HCT116 (cell line): ENCODE data around the gene TIMM44. TPM values are rescaled to one million over a fixed set of nuclear protein-coding genes. Genes with fewer than 3 reads are reported as not detected.

Source experiments
- ATAC-seq: fragments of 200-7000 bp; cut with Tn5 transposase; 2 replicates; pipeline ENCODE4 v1.9.1; 2020; ENCODE audit warnings: mild to moderate bottlenecking, moderate library complexity
- BruUV-seq: library from RNA; stranded (reverse); fragments of 400-500 nt; replicated peaks from 2 replicates; lab custom pipeline; 2021; lab: Mats Ljungman, UMichigan
- CTCF ChIA-PET: fragments of 300-600 bp; sonication (Branson Sonifier 250); formaldehyde crosslinking; loops from one replicate; lab custom pipeline; 2021; ENCODE audit warnings: antibody characterized with exemption; lab: Charles Lee
- POLR2A ChIA-PET: fragments of 300-600, 350-600 bp; sonication (Branson Sonifier 250); formaldehyde crosslinking; loops from one replicate; lab custom pipeline; 2021; ENCODE audit warnings: antibody characterized with exemption; lab: Charles Lee
- RAD21 ChIA-PET, 2 experiments: fragments of 300-600 bp; sonication (Branson Sonifier 250); formaldehyde crosslinking; loops; one replicate each; lab custom pipeline; 2023; ENCODE audit warnings: low total read pairs in 2 of 2; ENCODE audit not compliant: uncharacterized antibody in 2 of 2, unreplicated experiment in 2 of 2, low non-redundant PET in 1 of 2; lab: Charles Lee
- DNase-seq: peaks from one replicate; pipeline ENCODE4 v3.0.0-alpha.2; 2010; ENCODE audit warnings: low read depth, low spot score
- H2AFZ ChIP-seq: fragments of 200-600 bp; shearing (Covaris generic), sonication (generic); 2 replicates; pipeline ENCODE4 v1.6.1; 2017; ENCODE audit warnings: low read depth, mixed run types, mixed read lengths, antibody characterized with exemption, low read length; ENCODE audit not compliant: poor library complexity, severe bottlenecking
- H3K27ac ChIP-seq: 2 replicates; pipeline ENCODE4 v1.5.1; 2012; ENCODE audit warnings: low read depth, low read length
- H3K27me3 ChIP-seq: fragments of 200-600 bp; sonication (generic); 2 replicates; pipeline ENCODE4 v1.6.1; 2016; ENCODE audit warnings: mixed run types, low read length, mixed read lengths; ENCODE audit not compliant: insufficient read depth
- H3K36me3 ChIP-seq, 2 experiments: fragments of 200-500 bp in 1 of 2; fragments of 200-600 bp in 1 of 2; sonication (Bioruptor generic) in 1 of 2; sonication (generic) in 1 of 2; 2 replicates each; pipeline versions ENCODE4 v1.5.1 to v1.6.1; 2014 to 2016; ENCODE audit warnings: low read length in 2 of 2, inconsistent platforms in 1 of 2, mixed read lengths in 1 of 2, mixed run types in 1 of 2; ENCODE audit not compliant: insufficient read depth in 2 of 2, control insufficient read depth in 1 of 2
- H3K4me1 ChIP-seq, 2 experiments: fragments of 200-600 bp in 1 of 2; sonication (generic) in 1 of 2; 2 replicates each; pipeline versions ENCODE4 v1.5.1 to v1.6.1; 2012 to 2017; ENCODE audit warnings: low read length in 2 of 2, inconsistent platforms in 1 of 2, mild to moderate bottlenecking in 1 of 2, mixed read lengths in 1 of 2, mixed run types in 1 of 2, moderate library complexity in 1 of 2; ENCODE audit not compliant: insufficient read depth in 2 of 2, control insufficient read depth in 1 of 2
- H3K4me2 ChIP-seq: fragments of 200-600 bp; sonication (generic); 2 replicates; pipeline ENCODE4 v1.6.1; 2017; ENCODE audit warnings: mixed run types, low read length, mixed read lengths
- H3K4me3 ChIP-seq, 2 experiments: fragments of 200-600 bp in 1 of 2; sonication (generic) in 1 of 2; replicated peaks in 1 of 2; 2 replicates each; pipeline ENCODE4 v1.5.1; 2011 to 2016; ENCODE audit warnings: low read length in 2 of 2, control low read depth in 1 of 2, low read depth in 1 of 2, mild to moderate bottlenecking in 1 of 2, mixed read lengths in 1 of 2, mixed run types in 1 of 2
- H3K79me2 ChIP-seq: fragments of 200-600 bp; sonication (generic); 2 replicates; pipeline ENCODE4 v1.6.1; 2017; ENCODE audit warnings: mild to moderate bottlenecking, mixed run types, low read length, moderate library complexity, mixed read lengths; ENCODE audit not compliant: insufficient read depth
- H3K9ac ChIP-seq: fragments of 200-600 bp; sonication (generic); 2 replicates; pipeline ENCODE4 v1.6.1; 2016; ENCODE audit warnings: low read length, mixed read lengths
- H3K9me2 ChIP-seq: fragments of 200-600 bp; sonication (generic), shearing (Covaris generic); 2 replicates; pipeline ENCODE4 v1.6.1; 2017; ENCODE audit warnings: mixed run types, mild to moderate bottlenecking, moderate library complexity; ENCODE audit not compliant: insufficient read depth
- H3K9me3 ChIP-seq, 2 experiments: fragments of 200-500 bp in 1 of 2; fragments of 200-600 bp in 1 of 2; sonication (Bioruptor generic) in 1 of 2; sonication (generic) in 1 of 2; 2 replicates each; pipeline ENCODE4 v1.6.1; 2014 to 2017; ENCODE audit warnings: low read length in 2 of 2, mixed read lengths in 2 of 2, inconsistent platforms in 1 of 2, low read depth in 1 of 2, mild to moderate bottlenecking in 1 of 2, mixed run types in 1 of 2, moderate library complexity in 1 of 2; ENCODE audit not compliant: control insufficient read depth in 1 of 2, insufficient read depth in 1 of 2
- H4K20me1 ChIP-seq: fragments of 200-600 bp; sonication (generic), shearing (Covaris generic); 2 replicates; pipeline ENCODE4 v1.6.1; 2017; ENCODE audit warnings: mixed run types, mild to moderate bottlenecking, moderate library complexity; ENCODE audit not compliant: insufficient read depth
- CEBPB ChIP-seq: IDR thresholded peaks from 2 replicates; pipeline ENCODE4 v1.6.1; 2012; ENCODE audit warnings: low read depth
- EGR1 ChIP-seq: IDR thresholded peaks from 2 replicates; pipeline ENCODE4 v1.6.1; 2012; ENCODE audit warnings: low read depth
- ELF1 ChIP-seq: IDR thresholded peaks from 2 replicates; pipeline ENCODE4 v1.6.1; 2012; ENCODE audit warnings: low read depth, borderline replicate concordance
- EZH2phosphoT487 ChIP-seq: fragments of 200-600 bp; IDR thresholded peaks from 2 replicates; pipeline ENCODE4 v1.6.1; 2018; ENCODE audit warnings: antibody characterized with exemption, borderline replicate concordance
- FOSL1 ChIP-seq: IDR thresholded peaks from 2 replicates; pipeline ENCODE4 v1.6.1; 2012; ENCODE audit warnings: low read depth
- JUND ChIP-seq: IDR thresholded peaks from 2 replicates; pipeline ENCODE4 v1.6.1; 2012
- POLR2A ChIP-seq: IDR thresholded peaks from 2 replicates; pipeline ENCODE4 v1.7.0; 2011; ENCODE audit warnings: borderline replicate concordance; ENCODE audit not compliant: insufficient read depth, insufficient read length; ENCODE audit errors: extremely low read depth
- POLR2AphosphoS5 ChIP-seq: IDR thresholded peaks from 2 replicates; pipeline ENCODE4 v1.6.1; 2011; ENCODE audit warnings: mild to moderate bottlenecking, low read depth, low read length, moderate library complexity
- RAD21 ChIP-seq: IDR thresholded peaks from 2 replicates; pipeline ENCODE4 v1.6.1; 2012; ENCODE audit warnings: low read depth, mild to moderate bottlenecking
- REST ChIP-seq: IDR thresholded peaks from 2 replicates; pipeline ENCODE4 v1.6.1; 2012; ENCODE audit warnings: low read depth
- SP1 ChIP-seq: IDR thresholded peaks from 2 replicates; pipeline ENCODE4 v1.6.1; 2012; ENCODE audit warnings: low read depth
- ZFX ChIP-seq: fragments of 450-650 bp; IDR thresholded peaks from 2 replicates; pipeline ENCODE4 v1.6.1; 2017
- intact Hi-C: fragments of 100-400 bp; cut with micrococcal nuclease; formaldehyde crosslinking; loops from 2 replicates; pipeline ENCODE4 v1.10.0; 2022
- total RNA-seq: library from RNA; stranded (reverse); gene quantifications from one replicate; pipeline ENCODE4 v1.2.1, GENCODE V29; 2021; ENCODE audit not compliant: unreplicated experiment
- TF ChIP-seq, protein P1 (sequence below): IDR thresholded peaks from 2 replicates; pipeline ENCODE4 v1.6.1; 2011; ENCODE audit warnings: mild to moderate bottlenecking, low read length, moderate library complexity; ENCODE audit not compliant: insufficient replicate concordance; ENCODE audit errors: extremely low read depth
- TF ChIP-seq, protein P2 (sequence below): IDR thresholded peaks from 2 replicates; pipeline ENCODE4 v1.6.1; 2012

Gene TIMM44
- total RNA-seq, 1 experiment from 2014 or later: 136 TPM

DNA sequence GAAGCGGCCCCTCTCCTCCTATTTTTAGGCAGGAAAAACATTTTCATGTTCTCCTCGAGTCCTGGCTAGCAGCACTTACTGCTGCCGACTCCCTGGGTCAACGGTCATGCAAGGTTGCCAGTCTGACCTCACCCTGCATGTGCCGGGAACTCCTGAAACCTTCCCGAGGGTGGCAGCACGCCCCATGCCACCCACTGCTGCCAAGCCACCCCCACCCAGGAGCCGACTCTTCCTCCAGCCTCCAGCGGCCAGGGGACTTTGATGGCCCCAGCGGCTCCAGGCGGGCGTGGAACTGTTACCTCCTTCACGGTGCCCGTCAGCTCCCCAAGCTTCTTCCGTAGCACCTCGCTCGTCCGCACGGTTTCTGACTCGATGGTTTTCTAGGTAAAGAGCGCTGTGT, 8.7 kb downstream of the TIMM44 start:
- peaks cover 39 to 47% of the 10 kb centered on the region in 2 experiments for H3K36me3 ChIP-seq
- ATAC-seq: no peak
- no peaks in the 10 kb centered on the region for H4K20me1 ChIP-seq
- no peak overlapping the region for H3K27ac ChIP-seq
- no peaks in the 10 kb centered on the region for H3K9me3 ChIP-seq
- no peak overlapping the region for H2AFZ ChIP-seq
- CTCF ChIA-PET: no interaction called here
- no peaks in the 10 kb centered on the region for H3K9me2 ChIP-seq
- intact Hi-C loops: no loop called here
- TF ChIP-seq POLR2A (no peak), SP1 (no peak), RAD21 (no peak), POLR2AphosphoS5 (no peak), EGR1 (no peak), FOSL1 (no peak), ELF1 (no peak), EZH2phosphoT487 (no peak), JUND (no peak), REST (no peak), CEBPB (no peak), ZFX (no peak)
- TF ChIP-seq, protein P1, sequence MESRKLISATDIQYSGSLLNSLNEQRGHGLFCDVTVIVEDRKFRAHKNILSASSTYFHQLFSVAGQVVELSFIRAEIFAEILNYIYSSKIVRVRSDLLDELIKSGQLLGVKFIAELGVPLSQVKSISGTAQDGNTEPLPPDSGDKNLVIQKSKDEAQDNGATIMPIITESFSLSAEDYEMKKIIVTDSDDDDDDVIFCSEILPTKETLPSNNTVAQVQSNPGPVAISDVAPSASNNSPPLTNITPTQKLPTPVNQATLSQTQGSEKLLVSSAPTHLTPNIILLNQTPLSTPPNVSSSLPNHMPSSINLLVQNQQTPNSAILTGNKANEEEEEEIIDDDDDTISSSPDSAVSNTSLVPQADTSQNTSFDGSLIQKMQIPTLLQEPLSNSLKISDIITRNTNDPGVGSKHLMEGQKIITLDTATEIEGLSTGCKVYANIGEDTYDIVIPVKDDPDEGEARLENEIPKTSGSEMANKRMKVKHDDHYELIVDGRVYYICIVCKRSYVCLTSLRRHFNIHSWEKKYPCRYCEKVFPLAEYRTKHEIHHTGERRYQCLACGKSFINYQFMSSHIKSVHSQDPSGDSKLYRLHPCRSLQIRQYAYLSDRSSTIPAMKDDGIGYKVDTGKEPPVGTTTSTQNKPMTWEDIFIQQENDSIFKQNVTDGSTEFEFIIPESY: no peak
- TF ChIP-seq, protein P2, sequence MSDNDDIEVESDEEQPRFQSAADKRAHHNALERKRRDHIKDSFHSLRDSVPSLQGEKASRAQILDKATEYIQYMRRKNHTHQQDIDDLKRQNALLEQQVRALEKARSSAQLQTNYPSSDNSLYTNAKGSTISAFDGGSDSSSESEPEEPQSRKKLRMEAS: no peak
- TF ChIP-seq, all 23 proteins: peak for 0
- H3K4me3 ChIP-seq: no peak overlapping the region
- no peak overlapping the region for H3K9ac ChIP-seq
- BruUV-seq: no TSS peak
- peaks cover 5 to 13% of the 10 kb centered on the region in 2 experiments for H3K4me1 ChIP-seq
- ChIA-PET RAD21 (no interaction called here), POLR2A (no interaction called here)
- no peaks in the 10 kb centered on the region for H3K27me3 ChIP-seq
- peaks cover 13% of the 10 kb centered on the region for H3K79me2 ChIP-seq
- no peak for DNase-seq
- no peak overlapping the region for H3K4me2 ChIP-seq
